ENCODE measurements around the gene COL4A1.

Gene COL4A1

DNA sequence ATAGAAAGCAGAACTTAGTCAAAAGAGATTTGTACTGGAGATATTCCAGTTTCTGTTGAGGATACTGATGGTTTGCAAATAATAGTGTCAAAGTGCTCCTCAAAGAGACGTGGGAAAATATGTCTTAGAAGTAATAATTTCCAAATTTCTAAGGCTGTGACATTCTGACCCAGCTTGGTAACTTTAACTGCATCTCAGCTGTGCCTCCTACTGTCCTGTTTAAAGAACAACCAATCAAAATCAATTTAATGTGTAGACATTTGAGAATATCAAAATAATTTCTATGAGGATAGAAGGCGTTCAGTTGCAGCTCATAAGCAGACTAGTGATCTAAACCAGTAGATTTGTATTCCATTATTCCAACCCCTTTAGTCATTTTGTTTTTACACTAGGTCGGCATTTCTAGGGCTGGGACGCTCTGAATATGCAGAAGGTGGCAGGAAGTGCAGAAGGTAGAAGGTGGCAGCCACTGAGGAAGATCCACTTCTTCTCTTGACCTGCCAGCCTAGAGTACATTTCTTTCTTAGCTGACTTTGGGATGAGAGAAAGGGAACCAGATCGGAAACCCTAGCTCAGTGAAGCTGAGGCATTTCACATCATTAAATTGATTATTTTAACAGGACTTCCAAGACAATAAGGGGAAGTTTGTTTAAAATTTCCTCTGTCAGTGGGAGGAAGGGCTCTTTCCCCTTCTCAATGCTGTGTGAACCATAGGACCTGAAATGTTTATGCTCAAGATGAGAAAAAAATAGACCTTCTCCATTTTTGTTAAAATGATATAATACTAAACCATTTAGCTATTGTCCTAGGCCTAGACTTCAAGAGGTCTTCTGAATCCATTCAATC lies 67.5 kb downstream of the COL4A1 start:
- Histone ChIP-seq H3K27me3 (ENCODE audit: insufficient read depth, poor library complexity, severe bottlenecking) (peaks cover 13% of the 10 kb centered on the region), H3K4me3 (replicated peaks; ENCODE audit: insufficient read depth, low read length) (no peak overlapping the region), H3K27ac (replicated peaks) (no peak overlapping the region)
- DNase-seq (ENCODE audit: low read depth in 1 of 2, low spot score in 1 of 2) = no peak
- TF ChIP-seq SPI1 (IDR thresholded peaks at IDR 0.05; ENCODE audit: borderline replicate concordance, low read depth) (no peak), GABPA (IDR thresholded peaks at IDR 0.05; ENCODE audit: low read depth) (no peak), POLR2AphosphoS5 (IDR thresholded peaks at IDR 0.05; ENCODE audit: low read depth) (no peak)
- TF ChIP-seq, protein P1, sequence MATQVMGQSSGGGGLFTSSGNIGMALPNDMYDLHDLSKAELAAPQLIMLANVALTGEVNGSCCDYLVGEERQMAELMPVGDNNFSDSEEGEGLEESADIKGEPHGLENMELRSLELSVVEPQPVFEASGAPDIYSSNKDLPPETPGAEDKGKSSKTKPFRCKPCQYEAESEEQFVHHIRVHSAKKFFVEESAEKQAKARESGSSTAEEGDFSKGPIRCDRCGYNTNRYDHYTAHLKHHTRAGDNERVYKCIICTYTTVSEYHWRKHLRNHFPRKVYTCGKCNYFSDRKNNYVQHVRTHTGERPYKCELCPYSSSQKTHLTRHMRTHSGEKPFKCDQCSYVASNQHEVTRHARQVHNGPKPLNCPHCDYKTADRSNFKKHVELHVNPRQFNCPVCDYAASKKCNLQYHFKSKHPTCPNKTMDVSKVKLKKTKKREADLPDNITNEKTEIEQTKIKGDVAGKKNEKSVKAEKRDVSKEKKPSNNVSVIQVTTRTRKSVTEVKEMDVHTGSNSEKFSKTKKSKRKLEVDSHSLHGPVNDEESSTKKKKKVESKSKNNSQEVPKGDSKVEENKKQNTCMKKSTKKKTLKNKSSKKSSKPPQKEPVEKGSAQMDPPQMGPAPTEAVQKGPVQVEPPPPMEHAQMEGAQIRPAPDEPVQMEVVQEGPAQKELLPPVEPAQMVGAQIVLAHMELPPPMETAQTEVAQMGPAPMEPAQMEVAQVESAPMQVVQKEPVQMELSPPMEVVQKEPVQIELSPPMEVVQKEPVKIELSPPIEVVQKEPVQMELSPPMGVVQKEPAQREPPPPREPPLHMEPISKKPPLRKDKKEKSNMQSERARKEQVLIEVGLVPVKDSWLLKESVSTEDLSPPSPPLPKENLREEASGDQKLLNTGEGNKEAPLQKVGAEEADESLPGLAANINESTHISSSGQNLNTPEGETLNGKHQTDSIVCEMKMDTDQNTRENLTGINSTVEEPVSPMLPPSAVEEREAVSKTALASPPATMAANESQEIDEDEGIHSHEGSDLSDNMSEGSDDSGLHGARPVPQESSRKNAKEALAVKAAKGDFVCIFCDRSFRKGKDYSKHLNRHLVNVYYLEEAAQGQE (IDR thresholded peaks at IDR 0.05; ENCODE audit: insufficient replicate concordance, low read depth) = no peak
- TF ChIP-seq, protein P2, sequence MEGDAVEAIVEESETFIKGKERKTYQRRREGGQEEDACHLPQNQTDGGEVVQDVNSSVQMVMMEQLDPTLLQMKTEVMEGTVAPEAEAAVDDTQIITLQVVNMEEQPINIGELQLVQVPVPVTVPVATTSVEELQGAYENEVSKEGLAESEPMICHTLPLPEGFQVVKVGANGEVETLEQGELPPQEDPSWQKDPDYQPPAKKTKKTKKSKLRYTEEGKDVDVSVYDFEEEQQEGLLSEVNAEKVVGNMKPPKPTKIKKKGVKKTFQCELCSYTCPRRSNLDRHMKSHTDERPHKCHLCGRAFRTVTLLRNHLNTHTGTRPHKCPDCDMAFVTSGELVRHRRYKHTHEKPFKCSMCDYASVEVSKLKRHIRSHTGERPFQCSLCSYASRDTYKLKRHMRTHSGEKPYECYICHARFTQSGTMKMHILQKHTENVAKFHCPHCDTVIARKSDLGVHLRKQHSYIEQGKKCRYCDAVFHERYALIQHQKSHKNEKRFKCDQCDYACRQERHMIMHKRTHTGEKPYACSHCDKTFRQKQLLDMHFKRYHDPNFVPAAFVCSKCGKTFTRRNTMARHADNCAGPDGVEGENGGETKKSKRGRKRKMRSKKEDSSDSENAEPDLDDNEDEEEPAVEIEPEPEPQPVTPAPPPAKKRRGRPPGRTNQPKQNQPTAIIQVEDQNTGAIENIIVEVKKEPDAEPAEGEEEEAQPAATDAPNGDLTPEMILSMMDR (IDR thresholded peaks at IDR 0.05; ENCODE audit: insufficient read depth, low read length) = no peak

DNA sequence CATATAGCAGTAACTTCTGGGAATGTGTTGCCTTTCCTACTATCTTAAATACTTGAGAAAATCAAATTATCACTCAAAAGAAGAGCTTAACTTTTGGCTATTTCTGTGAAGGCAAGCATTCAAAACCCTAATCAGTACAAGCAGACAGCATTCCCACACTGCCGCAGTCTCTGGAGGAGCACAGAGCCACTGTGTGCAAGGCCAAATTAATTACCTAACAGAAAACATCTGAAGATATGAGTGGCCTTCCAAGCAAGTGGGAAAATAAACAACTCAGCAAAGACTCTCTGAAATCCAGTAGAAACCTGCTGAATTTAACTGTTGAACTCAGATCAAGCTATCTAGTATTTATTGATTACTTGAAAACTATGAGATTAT lies 68.2 kb downstream of the COL4A1 start:
- TF ChIP-seq, protein P1 (IDR thresholded peaks at IDR 0.05; ENCODE audit: insufficient replicate concordance, low read depth) = no peak
- TF ChIP-seq, protein P2 (IDR thresholded peaks at IDR 0.05; ENCODE audit: insufficient read depth, low read length) = no peak
- TF ChIP-seq SPI1 (IDR thresholded peaks at IDR 0.05; ENCODE audit: borderline replicate concordance, low read depth) (no peak), POLR2AphosphoS5 (IDR thresholded peaks at IDR 0.05; ENCODE audit: low read depth) (no peak), GABPA (IDR thresholded peaks at IDR 0.05; ENCODE audit: low read depth) (no peak)
- no peak for DNase-seq (ENCODE audit: low read depth in 1 of 2, low spot score in 1 of 2)
- no peak overlapping the region for H3K4me3 ChIP-seq (replicated peaks; ENCODE audit: insufficient read depth, low read length)
- H3K27me3 ChIP-seq (ENCODE audit: insufficient read depth, poor library complexity, severe bottlenecking) = peaks cover 13% of the 10 kb centered on the region
- H3K27ac ChIP-seq (replicated peaks) = no peak overlapping the region

DNA sequence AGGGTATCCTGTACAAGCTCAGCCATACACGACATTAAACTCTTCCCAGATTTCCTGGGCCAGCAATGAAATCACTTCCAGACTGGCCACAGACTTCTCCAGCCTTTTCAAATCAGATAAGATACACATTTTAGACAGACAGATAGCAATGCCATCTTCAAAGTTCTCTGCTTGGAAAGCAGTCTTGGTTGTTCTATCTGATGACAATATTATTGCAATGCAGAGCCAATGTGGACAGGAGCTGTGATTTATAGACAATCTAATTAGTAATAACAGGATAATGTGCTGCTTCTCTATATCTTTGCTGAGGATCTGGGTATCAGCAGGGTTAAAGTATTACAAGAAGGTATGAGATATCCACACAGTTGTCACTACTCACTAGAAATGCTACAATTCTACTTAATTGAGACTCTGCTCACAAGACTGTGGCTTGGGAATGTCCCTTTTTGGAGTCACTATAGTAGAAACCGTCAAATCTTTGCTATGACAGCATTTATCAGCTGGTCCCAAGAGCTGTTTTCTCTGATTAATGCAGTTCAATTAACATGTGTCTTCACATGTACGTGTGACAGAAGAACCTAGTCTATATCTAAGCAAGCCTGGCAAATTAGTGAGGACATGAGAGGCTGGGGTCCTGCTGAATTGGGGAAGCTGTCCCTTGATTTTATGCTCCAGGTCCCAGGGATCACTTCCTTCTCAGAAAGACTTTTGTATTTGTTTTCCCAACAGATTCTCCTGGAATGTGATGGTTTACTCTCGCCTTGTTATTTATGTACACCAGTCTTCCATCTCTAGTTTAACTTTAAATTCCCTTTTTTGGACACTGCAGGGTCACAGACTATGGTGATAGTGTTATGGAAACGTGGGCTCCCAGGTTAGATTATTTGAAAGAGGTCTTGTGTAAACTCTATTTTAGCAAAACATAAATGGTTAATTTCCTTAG lies 68.8 kb downstream of the COL4A1 start:
- no peak overlapping the region for H3K27ac ChIP-seq (replicated peaks)
- no peak for DNase-seq (ENCODE audit: low read depth in 1 of 2, low spot score in 1 of 2)
- peaks cover 9% of the 10 kb centered on the region for H3K27me3 ChIP-seq (ENCODE audit: insufficient read depth, poor library complexity, severe bottlenecking)
- no peak overlapping the region for H3K4me3 ChIP-seq (replicated peaks; ENCODE audit: insufficient read depth, low read length)
- no peak for TF ChIP-seq POLR2AphosphoS5 (IDR thresholded peaks at IDR 0.05; ENCODE audit: low read depth)
- TF ChIP-seq SPI1 (IDR thresholded peaks at IDR 0.05; ENCODE audit: borderline replicate concordance, low read depth) = no peak
- TF ChIP-seq, protein P2 (IDR thresholded peaks at IDR 0.05; ENCODE audit: insufficient read depth, low read length) = no peak
- no peak for TF ChIP-seq GABPA (IDR thresholded peaks at IDR 0.05; ENCODE audit: low read depth)
- TF ChIP-seq, protein P1 (IDR thresholded peaks at IDR 0.05; ENCODE audit: insufficient replicate concordance, low read depth) = no peak
